Left lung (tissue), 10 donors: Measurements from ENCODE around the gene PPP1R3F. TPM values are rescaled to one million over a fixed set of nuclear protein-coding genes. Genes with fewer than 3 reads are reported as not detected.

ENCODE experiments used
- ATAC-seq: fragments of 200-7000 bp; cut with Tn5 transposase; one replicate; pipeline ENCODE4 v1.9.1; 2020; ENCODE audit warnings: moderate library complexity
- DNase-seq, 4 donors: peaks; one replicate each; pipeline ENCODE4 v3.0.0-alpha.2; 2013 to 2020
- H3K27ac ChIP-seq, 2 donors: fragments of 200-600 bp; sonication (generic) in 1 of 2; one replicate each; pipeline versions ENCODE4 v1.5.0 to v1.8.0; 2020 to 2021
- H3K27me3 ChIP-seq, 2 donors: fragments of 200-600 bp; sonication (generic) in 1 of 2; one replicate each; pipeline versions ENCODE4 v1.5.0 to v1.8.0; 2020 to 2021
- H3K36me3 ChIP-seq, 2 donors: fragments of 200-600 bp; sonication (generic) in 1 of 2; one replicate each; pipeline versions ENCODE4 v1.5.0 to v1.8.0; 2020 to 2021
- H3K4me1 ChIP-seq, 2 donors: fragments of 200-600 bp; one replicate each; pipeline ENCODE4 v1.8.0; 2021
- H3K4me3 ChIP-seq, 2 donors: fragments of 200-600 bp; sonication (generic) in 1 of 2; one replicate each; pipeline versions ENCODE4 v1.5.0 to v1.8.0; 2020 to 2021; ENCODE audit warnings: mild to moderate bottlenecking in 1 of 2
- H3K9me3 ChIP-seq, 2 donors: fragments of 200-600 bp; sonication (generic) in 1 of 2; one replicate each; pipeline versions ENCODE4 v1.5.0 to v1.8.0; 2020 to 2021
- intact Hi-C, 2 donors: fragments of 100-400 bp; cut with DNase I; formaldehyde crosslinking; loops; one replicate each; pipeline versions ENCODE4 v1.11.2 to v1.14.2; 2022
- polyA plus RNA-seq, 6 donors: library from polyadenylated mRNA; unstranded; fragments of 120-200 nt; gene quantifications; one replicate each; pipeline ENCODE4 v1.2.1, GENCODE V29; 2013; ENCODE audit not compliant: insufficient read length in 6 of 6
- total RNA-seq, 2 donors: library from RNA; stranded (reverse); fragmentation: NEBNext Ultra II Directional; extraction: Animal tissue kit (Norgen Biotek cat#: 25700); gene quantifications; one replicate each; pipeline ENCODE4 v1.2.1, GENCODE V29; 2021
- TF ChIP-seq, protein P1 (sequence below), 2 donors: fragments of 200-600 bp; sonication (generic) in 1 of 2; IDR thresholded peaks; one replicate each; pipeline versions ENCODE4 v1.5.0 to v1.8.0; 2021; ENCODE audit warnings: antibody characterized with exemption in 2 of 2
- donor health status: DM: no; HTN: yes; CAD: no.
- donor health status: DM: no; HTN: no; CAD: no.

PPP1R3F gene
- total and polyA plus RNA-seq, 8 donors = 4.5 to 7.5 (median 6.3) TPM

- H3K27ac ChIP-seq = no peak overlapping the region
- H3K36me3 ChIP-seq = peaks cover 0 to 44% of the 10 kb centered on the region in 2 donors
- ATAC-seq = no peak
- H3K27me3 ChIP-seq = no peaks in the 10 kb centered on the region
- no peaks in the 10 kb centered on the region for H3K4me1 ChIP-seq
- H3K9me3 ChIP-seq = no peaks in the 10 kb centered on the region
- no peak overlapping the region for H3K4me3 ChIP-seq
- TF ChIP-seq, protein P1, sequence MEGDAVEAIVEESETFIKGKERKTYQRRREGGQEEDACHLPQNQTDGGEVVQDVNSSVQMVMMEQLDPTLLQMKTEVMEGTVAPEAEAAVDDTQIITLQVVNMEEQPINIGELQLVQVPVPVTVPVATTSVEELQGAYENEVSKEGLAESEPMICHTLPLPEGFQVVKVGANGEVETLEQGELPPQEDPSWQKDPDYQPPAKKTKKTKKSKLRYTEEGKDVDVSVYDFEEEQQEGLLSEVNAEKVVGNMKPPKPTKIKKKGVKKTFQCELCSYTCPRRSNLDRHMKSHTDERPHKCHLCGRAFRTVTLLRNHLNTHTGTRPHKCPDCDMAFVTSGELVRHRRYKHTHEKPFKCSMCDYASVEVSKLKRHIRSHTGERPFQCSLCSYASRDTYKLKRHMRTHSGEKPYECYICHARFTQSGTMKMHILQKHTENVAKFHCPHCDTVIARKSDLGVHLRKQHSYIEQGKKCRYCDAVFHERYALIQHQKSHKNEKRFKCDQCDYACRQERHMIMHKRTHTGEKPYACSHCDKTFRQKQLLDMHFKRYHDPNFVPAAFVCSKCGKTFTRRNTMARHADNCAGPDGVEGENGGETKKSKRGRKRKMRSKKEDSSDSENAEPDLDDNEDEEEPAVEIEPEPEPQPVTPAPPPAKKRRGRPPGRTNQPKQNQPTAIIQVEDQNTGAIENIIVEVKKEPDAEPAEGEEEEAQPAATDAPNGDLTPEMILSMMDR (IDR thresholded peaks at IDR 0.05) = no peak
- intact Hi-C loops = no loop called here
- no peak for DNase-seq
Observed at GRCh38 chrX:49251325-49251724, 18.3 kb upstream of the PPP1R3F start.

GRCh38 chrX:49254639-49255038 is 15.0 kb upstream of the PPP1R3F start:
- H3K27ac ChIP-seq = no peak overlapping the region
- H3K9me3 ChIP-seq = no peaks in the 10 kb centered on the region
- DNase-seq = no peak
- no peak overlapping the region for H3K4me3 ChIP-seq
- TF ChIP-seq, protein P1 (IDR thresholded peaks at IDR 0.05) = no peak
- H3K36me3 ChIP-seq = peaks cover 0 to 11% of the 10 kb centered on the region in 2 donors
- intact Hi-C loops = no loop called here
- no peak for ATAC-seq
- H3K4me1 ChIP-seq = no peaks in the 10 kb centered on the region
- no peaks in the 10 kb centered on the region for H3K27me3 ChIP-seq

GRCh38 chrX:49256268-49256995 is 13.2 kb upstream of the PPP1R3F start:
- Histone ChIP-seq H3K36me3 (no peaks in the 10 kb centered on the region), H3K9me3 (no peaks in the 10 kb centered on the region), H3K27ac (no peak overlapping the region), H3K4me1 (no peaks in the 10 kb centered on the region), H3K4me3 (no peak overlapping the region), H3K27me3 (no peaks in the 10 kb centered on the region)
- intact Hi-C loops = no loop called here
- ATAC-seq (no peak), DNase-seq (no peak)
- TF ChIP-seq, protein P1 (IDR thresholded peaks at IDR 0.05) = no peak

DNA sequence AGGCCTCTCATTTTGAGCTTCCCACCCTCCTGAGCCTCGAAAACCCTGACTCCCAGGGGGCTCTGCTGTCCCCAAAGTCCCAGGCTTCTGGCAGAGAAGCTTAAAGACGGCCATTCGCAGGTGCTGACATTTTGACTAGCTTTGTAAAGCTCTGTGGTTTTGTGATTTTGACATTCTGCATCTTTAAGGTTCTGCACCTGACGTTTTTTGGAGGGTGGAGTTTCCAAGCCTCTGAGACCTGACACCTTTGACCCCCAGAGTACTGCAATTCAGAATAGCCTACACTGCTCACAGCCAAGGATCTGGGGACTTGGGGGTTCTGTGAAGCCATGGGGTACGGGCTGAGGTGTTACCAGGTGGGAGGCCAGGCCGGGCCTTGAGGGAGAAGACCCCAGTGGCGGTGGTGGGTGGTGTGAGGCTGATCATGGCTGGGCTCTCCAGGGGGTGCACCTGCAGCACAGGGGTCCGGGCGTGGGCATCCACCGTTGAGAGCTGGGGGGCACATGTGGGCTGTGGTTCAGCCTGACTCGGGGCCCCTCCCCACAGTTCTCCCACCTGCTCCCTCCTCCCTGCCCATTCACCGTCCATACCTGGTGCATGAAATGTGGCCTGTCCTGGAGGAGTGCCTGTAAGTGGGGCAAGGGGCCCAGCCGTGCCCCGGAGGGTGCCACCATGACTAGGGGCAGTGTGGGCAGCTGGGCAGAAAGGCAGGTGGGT is 12.4 kb upstream of the PPP1R3F start:
- Histone ChIP-seq H3K36me3 (no peaks in the 10 kb centered on the region), H3K4me1 (no peaks in the 10 kb centered on the region), H3K27ac (no peak overlapping the region), H3K4me3 (no peak overlapping the region), H3K27me3 (no peaks in the 10 kb centered on the region), H3K9me3 (no peaks in the 10 kb centered on the region)
- TF ChIP-seq, protein P1 (IDR thresholded peaks at IDR 0.05) = no peak
- ATAC-seq (no peak), DNase-seq (no peak)
- intact Hi-C loops = no loop called here
